ENCODE results near the gene IP6K2. TPM values are rescaled to one million over a fixed set of nuclear protein-coding genes. Genes with fewer than 3 reads are reported as not detected.

IP6K2 gene
- total and polyA plus RNA-seq, 2 of the 13 experiments (the other 11 are each of a cell fraction or from before 2014, with no cell fraction given): 85.5 to 112 TPM

- TF ChIP-seq, protein P1, sequence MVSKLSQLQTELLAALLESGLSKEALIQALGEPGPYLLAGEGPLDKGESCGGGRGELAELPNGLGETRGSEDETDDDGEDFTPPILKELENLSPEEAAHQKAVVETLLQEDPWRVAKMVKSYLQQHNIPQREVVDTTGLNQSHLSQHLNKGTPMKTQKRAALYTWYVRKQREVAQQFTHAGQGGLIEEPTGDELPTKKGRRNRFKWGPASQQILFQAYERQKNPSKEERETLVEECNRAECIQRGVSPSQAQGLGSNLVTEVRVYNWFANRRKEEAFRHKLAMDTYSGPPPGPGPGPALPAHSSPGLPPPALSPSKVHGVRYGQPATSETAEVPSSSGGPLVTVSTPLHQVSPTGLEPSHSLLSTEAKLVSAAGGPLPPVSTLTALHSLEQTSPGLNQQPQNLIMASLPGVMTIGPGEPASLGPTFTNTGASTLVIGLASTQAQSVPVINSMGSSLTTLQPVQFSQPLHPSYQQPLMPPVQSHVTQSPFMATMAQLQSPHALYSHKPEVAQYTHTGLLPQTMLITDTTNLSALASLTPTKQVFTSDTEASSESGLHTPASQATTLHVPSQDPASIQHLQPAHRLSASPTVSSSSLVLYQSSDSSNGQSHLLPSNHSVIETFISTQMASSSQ (IDR thresholded peaks at IDR 0.05; ENCODE audit: low read depth): no peak
- TF ChIP-seq, protein P1 (CRISPR knock-in tag; IDR thresholded peaks at IDR 0.05; ENCODE audit: borderline replicate concordance): peak; percentile 73; the same call in 1 of the 2 replicates
- TF ChIP-seq, protein P2, sequence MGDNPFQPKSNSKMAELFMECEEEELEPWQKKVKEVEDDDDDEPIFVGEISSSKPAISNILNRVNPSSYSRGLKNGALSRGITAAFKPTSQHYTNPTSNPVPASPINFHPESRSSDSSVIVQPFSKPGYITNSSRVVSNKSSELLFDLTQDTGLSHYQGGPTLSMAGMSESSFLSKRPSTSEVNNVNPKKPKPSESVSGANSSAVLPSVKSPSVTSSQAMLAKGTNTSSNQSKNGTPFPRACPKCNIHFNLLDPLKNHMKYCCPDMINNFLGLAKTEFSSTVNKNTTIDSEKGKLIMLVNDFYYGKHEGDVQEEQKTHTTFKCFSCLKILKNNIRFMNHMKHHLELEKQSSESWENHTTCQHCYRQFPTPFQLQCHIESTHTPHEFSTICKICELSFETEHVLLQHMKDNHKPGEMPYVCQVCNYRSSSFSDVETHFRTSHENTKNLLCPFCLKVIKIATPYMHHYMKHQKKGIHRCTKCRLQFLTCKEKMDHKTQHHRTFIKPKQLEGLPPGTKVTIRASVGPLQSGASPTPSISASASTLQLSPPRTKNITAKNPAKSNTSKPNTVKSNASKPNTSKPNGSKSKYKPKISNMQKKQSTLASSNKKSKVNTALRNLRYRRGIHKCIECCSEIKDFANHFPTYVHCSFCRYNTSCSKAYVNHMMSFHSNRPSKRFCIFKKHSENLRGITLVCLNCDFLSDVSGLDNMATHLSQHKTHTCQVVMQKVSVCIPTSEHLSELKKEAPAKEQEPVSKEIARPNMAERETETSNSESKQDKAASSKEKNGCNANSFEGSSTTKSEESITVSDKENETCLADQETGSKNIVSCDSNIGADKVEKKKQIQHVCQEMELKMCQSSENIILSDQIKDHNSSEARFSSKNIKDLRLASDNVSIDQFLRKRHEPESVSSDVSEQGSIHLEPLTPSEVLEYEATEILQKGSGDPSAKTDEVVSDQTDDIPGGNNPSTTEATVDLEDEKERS (CRISPR knock-in tag; IDR thresholded peaks at IDR 0.05): peak; percentile 61; the same call in 1 of the 2 replicates
- no peak for TF ChIP-seq POLR2AphosphoS2 (IDR thresholded peaks at IDR 0.05; ENCODE audit: low read depth, low read length)
- TF ChIP-seq, protein P3, sequence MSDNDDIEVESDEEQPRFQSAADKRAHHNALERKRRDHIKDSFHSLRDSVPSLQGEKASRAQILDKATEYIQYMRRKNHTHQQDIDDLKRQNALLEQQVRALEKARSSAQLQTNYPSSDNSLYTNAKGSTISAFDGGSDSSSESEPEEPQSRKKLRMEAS (IDR thresholded peaks at IDR 0.05): peak; percentile 94
- 0 out of 2 replicates have a peak, but pooled peaks have one; percentile 21 for TF ChIP-seq ZMAT3 (CRISPR knock-in tag; conservative IDR thresholded peaks at IDR 0.05)
- no peak; the same call in 1 of the 2 replicates for TF ChIP-seq KDM5A (IDR thresholded peaks at IDR 0.05; ENCODE audit: borderline replicate concordance, low read length)
- peak; percentile 71; the same call in 1 of the 2 replicates for TF ChIP-seq ZNF546 (CRISPR knock-in tag; conservative IDR thresholded peaks at IDR 0.05)
- no peak for TF ChIP-seq HHEX (CRISPR knock-in tag; IDR thresholded peaks at IDR 0.05)
- TF ChIP-seq ZNF782 (CRISPR knock-in tag; IDR thresholded peaks at IDR 0.05; ENCODE audit: borderline replicate concordance): peak; percentile 87; the same call in 1 of the 2 replicates
- no peak for TF ChIP-seq ZXDC (CRISPR knock-in tag; IDR thresholded peaks at IDR 0.05)
- no peak; the same call in 1 of the 2 replicates for TF ChIP-seq SMYD3 (CRISPR knock-in tag; IDR thresholded peaks at IDR 0.05)
- TF ChIP-seq EEA1 (CRISPR knock-in tag; IDR thresholded peaks at IDR 0.05; ENCODE audit: borderline replicate concordance): no peak
These were observed 23.2 kb upstream of the IP6K2 start (continued) for GRCh38 chr3:48739955-48740823.

All from HepG2 (cell line).